SHP77 (cell line): ENCODE data around the gene RIMS4.
"Not testable (repeated sequence)": the region's sequence is repeated elsewhere in the genome, so short reads cannot be mapped to it uniquely, and the experiment has no call there.

Experiments
- DNase-seq, 2 experiments: peaks; one replicate each; lab custom pipeline; 2025; lab: John Stamatoyannopoulos, UW

The RIMS4 gene

DNA sequence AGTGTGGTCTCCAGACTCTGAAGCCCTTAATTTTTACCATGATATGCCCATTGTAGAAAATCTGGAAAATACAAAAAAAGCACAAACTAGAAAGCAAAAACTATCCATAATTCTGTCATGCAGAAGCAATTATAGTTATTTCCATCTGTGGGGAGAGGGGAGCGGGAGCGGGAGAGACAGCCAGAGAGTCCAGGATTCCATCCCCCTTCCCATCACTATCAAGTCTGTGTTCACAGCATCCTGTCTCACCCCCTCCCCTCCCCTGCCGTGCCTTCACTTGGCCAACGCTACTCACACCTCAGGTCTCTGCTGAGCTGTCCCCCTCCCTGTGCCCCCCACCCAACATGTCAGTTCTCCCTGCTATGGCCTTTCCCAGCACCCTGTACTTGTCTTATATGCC, 14.5 kb downstream of the RIMS4 start:
- no peak for DNase-seq

DNA sequence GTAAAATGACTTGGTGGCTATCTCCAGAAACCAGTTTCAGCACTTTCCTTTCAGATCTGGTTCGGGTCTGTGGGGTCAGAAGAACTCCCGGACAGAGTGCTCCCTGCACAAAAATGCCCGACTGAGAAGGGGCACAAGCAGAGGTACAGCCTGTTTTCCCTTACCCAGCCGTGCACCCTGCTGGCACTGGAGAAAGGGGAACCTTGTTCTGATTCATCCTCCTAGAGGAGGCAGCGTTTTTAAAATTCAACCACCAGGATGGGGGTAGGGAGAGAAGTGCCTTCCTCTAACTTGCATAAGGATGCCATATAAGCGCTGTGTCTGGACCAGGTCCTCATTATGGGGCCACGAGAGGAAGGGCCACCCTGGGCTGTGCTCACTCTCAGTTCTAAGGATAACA, 17.6 kb downstream of the RIMS4 start:
- no peak for DNase-seq

DNA sequence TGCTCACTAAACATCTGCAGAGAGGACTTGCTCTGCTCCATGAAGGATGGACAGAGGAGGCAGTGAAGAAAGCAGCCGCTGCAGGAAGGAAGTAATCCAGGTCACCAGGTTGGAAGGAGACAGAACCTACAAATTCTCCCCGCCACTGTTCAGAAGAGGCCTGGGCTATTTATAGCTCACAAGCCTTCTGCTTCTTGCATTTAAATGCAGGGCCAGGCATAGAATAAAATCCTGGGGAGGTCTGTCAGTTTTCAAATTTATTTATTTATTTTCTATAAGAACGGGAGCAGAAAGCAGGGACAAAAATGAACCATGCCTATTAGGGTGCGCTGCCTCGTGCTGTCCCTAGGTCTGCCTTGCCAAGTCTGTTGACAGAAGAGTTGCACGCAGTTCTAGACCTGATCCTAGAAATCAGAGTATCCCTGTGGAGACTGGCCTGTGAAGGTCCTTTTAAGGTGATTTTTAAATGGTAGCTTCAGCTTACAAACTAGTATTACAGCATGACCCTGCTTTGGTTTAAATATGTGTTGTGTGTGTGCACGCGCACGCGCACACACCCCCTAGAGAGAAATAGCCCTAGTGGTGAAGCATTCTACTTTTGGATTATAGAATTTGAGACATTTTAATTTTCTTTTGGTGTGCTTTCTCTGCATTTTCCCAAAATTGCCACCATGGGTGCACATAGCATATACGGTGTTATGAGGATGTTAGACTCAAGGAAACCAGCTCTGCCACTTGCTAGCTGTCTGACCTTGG, 19.5 kb downstream of the RIMS4 start:
- DNase-seq, result no peak

DNA sequence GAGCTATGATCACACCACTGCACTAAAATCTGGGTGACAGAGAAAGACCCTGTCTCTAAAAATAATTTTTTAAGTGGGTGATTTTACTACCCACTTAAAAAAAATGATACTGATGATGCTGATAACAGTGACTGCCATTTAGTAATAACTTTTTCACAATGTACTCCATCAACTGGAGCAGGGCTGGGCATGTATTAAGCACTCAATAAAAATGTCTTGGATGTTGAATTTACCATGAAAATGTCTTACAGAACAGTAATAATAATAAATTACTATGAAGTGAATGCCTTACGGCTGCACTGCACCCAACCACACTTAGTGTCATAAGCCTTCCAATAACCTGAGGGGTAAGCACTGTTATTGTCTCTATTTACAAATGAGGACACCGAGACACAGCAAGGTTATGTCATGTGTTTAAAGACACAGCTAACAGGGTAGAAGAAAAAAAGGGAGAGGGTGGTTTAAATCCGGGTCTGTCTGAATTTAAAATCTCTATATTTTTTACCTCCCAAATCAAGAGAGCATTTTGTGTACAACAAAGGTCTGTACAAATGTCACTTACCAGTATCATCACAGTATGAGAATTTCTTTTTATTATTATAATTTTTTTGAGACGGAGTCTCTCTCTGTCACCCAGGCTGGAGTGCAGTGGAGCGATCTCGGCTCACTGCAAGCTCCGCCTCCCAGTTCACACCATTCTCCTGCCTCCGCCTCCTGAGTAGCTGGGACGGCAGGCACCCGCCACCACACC, 21.5 kb downstream of the RIMS4 start:
- DNase-seq, result no peak

DNA sequence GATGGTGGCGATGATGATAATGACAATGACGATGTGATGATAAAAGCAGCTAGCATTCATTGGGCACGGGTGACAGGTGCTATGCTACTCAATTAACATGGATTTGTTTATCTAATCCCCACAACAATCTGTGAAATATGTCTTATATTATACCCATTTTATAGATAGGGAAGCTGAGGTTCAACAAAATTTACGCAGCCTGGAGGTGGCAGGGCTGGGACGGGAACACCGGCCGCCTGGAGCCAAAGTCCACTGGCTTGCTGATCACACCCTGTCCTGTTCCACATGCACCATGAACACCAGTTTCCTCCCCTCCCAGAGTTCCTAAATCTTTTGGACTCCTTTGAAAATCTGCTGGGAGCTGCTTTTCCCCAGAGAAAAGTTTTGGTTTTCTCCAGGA, 23.0 kb downstream of the RIMS4 start:
- no peak for DNase-seq

DNA sequence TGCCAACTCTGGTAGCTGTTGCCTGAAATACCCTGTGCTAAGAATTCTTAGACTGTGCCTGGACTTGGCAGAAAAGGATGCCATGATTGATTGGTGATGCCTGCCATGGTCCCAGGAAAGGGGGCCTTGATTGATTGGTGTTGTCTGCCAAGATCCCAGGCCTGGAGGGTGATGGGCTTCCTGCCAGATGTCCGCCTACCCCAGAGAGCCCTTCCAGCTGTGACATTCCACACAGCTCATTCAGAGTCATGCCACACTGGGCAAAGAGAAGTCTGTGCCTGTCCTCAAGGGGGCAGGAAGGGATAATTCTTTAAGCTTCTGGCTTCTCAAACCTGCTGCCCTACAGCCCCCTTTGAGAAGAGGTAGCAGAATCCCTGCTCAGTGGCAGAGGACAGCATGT, 24.6 kb downstream of the RIMS4 start:
- no peak for DNase-seq

DNA sequence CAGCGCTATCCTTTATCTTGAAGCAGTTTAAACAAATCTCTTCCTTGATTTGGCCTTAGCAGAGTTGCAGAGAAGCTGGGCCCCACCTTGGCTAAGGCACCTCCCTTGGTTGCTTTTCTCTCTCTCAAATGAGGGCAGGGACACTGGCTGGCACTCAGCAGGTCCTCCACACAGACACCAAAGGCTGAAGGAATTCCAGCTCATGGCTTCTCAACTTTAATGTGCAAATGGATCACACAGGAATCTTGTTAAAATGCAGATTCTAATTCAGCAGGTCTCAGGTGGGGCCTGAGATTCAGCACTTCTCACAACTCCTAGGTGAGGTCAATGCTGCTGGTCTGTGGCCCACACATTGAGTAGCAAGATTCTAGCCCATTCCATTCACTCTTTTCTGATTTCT, 25.7 kb downstream of the RIMS4 start:
- DNase-seq, result no peak

DNA sequence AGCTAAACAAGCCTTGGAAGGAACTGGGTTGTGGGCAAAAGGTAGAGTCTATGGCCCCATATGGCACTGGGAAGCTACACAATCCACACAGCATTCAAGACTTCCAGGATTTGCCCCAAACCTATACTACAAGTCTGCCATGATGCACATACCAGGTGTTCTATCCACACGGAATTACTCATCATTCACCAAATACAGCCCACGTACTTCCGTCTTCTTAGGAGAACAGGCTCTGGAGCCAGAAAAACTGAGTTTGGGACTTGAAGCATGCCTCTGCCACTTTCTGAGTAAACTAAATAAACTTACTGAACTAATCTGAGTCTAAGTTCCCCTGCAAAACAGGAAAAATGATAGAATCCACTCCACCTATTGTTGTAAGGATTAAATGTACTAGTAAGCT, 28.6 kb downstream of the RIMS4 start:
- DNase-seq, result no peak

DNA sequence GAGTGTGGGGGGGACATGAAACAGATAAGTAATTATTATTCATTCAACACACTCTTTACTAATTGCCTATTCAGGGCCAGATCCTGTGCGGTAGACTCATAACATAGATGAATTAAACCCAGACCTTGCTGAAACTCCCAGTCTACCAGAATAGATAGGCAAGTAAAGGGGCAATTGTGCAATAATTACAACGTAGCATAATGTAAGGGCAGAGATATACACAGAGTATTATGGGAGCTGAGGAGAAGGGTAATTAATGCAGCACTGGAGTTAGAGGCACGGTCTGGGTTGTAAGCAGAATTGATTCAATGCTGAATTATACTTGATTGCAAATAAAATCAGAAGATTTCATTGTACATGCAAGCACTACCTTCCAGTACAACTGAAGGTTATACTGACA, 29.2 kb downstream of the RIMS4 start:
- DNase-seq, result no peak

DNA sequence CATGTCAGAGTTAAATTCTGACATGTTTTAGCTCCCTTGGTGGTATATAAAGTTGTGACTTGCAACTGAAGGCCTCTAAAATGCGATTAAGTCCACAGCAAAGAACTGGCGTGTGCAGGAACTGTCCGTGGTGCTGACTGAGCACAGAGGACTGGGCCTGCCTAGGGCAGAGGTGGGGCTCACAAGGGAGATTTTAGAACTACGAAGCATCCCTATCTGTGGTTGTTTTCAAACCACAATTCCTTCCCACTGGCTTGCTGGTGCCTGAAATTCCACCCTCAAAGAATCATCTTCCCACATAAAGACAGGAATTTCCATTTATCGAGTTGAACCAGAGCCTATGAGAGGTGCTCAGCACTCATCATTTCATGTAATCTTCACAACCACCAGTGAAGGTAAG, 30.1 kb downstream of the RIMS4 start:
- no peak for DNase-seq

DNA sequence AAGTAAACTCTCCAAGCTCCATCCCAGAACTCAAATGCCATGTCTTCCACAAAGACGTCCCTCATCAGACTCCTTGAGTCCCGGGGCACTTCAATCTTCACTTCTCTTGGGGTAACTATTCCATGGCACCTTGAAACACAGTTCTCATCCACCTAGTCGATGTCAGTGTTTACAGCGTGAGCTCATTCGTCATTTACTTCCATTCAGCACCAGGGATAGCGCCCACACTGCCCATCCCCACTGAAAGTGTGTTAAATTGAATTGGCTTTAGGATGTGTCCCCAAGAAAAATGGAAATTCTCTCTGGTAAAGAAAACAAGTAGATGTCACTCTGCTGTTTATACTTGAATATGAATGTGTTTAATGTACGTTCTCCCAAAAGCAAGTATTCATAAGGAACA, 33.4 kb downstream of the RIMS4 start:
- DNase-seq, result no peak

DNA sequence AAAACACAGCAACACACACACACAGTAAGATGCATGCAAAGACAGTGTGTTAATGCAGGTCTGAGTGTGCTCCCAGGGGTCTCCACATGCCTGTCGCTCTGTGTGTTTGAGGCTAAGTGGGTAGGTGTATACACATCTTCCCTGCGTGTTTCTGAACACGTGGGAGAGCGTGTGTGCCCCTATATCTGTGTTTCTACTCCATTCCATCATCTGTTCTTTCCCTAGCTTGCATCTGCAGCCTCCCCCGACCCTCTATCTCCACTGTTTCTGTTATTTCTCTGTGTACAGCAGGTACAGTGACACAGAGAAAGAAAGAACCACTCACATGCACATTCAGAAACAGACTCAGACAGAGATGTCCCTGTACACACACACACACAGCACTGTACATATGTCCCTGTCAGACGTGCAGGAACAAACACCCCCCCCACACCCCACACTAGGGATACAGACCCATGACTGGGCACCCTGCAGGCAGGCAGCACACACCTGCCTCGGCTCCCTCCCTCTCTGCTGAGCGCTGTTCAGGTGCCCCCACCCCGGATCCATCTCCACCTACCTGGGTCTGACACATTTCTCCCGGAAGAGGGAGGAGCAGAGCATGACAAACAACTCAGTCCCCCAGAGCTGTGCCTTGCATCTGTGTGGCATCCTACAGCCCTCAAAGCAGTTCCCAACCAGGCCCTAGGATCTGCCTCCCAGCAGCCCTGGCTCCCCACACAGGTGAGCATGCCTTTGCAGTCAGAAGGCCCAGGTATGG, 37.1 kb downstream of the RIMS4 start:
- no peak for DNase-seq

DNA sequence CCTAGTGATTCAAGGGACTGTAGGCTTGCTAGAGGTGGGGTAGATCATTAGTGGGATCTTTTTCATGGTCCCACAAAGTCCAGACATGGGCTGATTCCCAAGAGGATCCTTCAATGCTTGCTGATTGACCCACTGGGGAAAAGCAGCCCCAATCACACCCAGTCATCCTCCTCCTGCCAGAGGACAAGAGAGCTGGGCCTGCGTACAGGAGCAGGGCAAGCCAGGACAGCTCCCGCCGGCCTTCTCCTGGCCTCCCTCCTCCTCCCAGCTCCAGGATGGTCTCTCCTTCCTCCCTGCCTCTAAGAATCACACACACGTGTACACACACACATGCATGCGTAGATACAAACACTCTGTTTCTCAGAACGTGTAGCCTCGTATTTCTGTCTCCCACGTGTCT, 37.7 kb downstream of the RIMS4 start:
- DNase-seq, result no peak

DNA sequence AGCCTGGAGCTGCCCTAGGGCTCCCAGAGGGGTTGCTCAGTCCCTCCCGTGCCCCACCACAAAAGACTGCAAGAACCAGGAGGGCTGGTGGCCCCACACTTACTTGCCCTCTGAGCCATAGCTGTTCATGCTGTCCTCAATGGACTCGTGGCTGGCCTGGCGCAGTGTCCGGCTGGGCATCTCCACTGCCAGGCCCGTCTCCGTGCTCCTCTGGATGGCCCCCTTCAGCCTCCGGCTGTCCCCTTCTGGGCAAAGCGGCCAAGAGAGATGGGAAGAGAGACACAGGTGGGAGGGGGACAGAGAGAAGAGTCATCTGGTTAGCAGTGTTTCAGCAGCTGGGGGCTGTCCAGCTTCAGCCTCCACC, 39.2 kb downstream of the RIMS4 start:
- DNase-seq, result no peak

DNA sequence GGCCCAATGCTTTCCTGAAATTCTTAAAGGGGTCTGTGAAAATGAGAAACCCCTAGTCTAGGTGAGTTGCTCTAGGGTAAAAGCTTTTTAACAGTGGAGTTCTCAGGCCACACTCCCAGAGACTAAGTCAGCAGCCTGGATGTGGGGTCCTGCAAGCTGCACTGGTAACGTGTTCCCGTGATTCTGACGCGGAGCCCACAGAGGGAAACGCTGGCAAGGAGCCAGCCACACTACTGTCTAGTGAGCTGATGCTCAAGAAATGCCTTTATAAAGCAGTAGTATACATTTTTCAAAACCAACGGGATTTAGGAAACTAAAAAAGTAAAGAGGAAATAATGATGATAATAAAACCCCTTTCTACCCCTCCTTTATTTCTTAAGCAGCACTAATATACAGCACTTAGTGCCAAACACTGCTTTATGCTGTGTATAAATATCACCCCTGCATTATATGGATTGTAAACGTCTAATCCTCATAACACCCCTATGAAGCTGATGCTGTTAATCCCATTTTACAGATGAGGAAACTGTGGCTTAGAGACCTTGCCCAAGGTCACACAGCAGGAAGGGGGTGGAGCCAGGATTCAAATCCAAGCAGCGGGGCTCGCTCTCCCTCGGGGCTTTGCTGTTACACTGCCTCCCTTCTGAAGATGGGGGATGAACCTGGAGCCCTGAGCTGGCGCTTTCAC, 39.7 kb downstream of the RIMS4 start:
- no peak for DNase-seq

DNA sequence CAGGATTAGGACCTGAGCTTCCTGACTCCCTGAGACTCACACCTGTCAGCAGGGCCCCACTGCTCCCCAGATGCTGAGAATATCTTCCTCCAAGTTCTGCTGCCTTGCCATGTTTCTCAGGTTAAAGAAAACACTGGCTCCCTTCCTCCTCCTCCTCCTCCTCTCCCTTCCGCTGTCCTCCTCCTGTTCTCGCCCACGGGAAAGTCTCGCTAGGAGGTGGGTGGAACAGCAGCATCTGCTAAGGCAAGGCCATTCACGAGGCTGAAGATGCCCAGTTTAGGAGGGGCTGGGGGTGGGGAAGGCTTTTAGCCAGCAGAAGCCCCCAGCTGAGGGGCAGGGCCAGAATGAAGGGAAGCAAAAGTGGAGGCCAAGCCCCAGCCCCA, 40.9 kb downstream of the RIMS4 start:
- DNase-seq, result no peak

DNA sequence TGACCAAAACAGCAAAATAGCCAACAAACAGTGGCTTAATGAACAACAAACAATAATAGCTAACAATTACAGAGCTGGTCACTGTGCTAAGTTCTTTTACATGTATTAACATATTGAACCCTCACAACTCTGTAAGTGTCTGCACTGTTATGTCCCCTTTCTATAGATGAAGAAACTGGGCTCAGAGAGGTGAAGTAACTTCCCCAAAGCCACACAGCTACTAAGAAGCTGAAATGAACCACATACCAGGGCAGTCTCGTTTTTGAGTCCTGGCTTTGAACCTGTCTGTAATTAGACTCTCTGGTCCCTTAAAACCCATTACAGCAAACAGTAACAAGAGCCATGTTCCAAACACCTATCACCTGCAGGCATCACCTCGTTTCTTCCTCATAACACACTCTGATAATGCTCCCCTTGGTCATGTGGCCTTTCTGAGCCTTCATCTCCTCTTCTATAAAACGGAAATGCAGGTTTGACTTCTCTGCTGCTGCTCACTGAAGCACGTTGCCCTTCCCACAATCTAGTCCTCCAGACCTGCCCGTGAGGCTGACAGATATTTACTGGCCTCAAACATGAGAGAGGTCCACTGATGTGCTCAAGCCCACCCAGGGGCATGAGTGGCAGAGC, 41.4 kb downstream of the RIMS4 start:
- DNase-seq, result no peak

DNA sequence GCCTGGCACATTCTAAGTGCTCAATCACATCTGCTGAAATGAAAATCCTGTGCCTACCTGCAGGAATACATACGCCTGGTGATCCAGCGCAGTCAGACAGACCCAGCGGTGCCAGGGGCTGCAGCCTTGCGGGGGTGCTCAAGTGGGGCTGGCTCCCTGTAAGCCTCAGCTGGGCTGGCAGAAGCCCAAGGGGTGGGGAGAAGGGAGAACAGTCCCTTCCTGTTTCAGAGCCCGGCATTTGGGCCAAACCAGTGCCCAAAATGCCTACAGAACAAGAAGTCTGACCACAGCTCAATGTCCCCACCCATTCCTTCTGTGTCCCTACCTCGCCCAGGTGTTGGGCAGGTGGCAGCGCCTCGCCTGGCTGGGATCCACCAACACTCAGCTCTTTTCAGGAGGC, 42.1 kb downstream of the RIMS4 start:
- no peak for DNase-seq

DNA sequence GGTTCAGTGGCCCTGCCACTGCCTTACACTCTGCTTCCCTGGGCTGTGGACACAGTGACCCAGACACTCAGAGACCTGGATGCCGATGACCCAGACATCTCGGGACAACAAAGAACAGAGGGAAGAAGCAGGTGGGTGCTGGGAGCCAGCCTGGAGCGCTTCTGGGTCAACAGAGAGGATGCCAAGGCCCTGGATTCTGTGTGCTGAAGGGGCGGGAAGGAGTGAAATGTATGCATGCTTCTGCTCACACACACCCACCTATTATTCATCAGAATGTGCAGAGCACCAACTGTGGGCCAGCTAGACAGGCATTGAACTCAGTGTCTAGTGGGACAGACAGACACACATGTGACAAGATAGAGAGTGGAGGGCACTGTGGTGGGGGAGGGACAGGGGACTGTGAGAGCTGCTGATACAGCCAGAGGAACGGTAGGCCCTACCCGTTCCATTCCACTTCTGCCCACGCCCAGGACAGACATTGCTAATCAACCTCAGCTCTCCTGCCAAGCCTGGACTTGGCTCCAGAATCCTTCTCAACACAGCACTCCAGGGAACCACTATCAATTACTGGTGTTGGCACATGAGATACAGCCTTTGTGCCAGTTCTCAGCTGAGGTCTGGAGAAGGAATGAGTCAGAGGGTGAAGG, 44.5 kb downstream of the RIMS4 start:
- DNase-seq, result no peak

DNA sequence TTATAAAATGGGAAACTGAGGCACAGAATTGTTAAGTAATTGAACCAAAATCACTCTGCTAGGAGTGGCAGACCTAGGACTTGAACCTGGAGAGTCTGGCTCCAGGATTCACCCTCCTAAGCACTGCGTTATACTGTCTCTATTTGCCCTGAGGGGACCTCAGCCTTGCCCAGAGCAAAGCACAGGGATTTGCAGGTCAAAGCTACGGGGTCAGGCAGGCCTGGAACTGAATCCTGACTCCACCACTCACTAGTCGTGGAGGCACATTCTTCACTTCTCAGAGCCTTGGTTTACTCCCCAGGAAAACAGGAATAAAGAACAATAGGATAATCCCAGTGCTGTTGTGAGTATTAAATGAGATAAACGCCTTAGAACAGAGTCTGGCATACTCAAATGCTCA, 45.3 kb downstream of the RIMS4 start:
- no peak for DNase-seq

DNA sequence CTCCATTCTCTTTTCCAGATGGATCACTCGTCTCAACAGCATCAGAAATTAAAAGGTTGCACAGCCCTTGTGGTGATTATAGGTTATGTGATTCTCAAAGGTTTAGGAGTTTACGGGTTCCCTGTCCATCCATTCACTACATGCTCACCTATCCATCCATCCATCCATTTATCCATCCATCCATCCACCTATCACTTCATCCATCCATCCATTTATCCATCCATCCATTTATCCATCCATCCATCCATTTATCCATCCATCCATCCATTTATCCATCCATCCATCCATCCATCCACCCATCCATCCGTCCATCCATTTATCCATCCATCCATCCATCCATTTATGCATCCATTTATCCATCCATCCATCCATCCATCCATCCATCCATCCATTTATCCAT, 46.5 kb downstream of the RIMS4 start:
- DNase-seq, result not testable (repeated sequence)
